Esophagus squamous epithelium (tissue), 5 donors: ENCODE data around the gene UBA6. TPM values are rescaled to one million over a fixed set of nuclear protein-coding genes. Genes with fewer than 3 reads are reported as not detected.

Experiments used
- DNase-seq: peaks from one replicate; lab custom pipeline; 2025; lab: John Stamatoyannopoulos, UW
- H3K27ac ChIP-seq, 4 donors: fragments of 200-600 bp; sonication (generic); one replicate each; pipeline ENCODE4 v1.5.1; 2016 to 2019; ENCODE audit warnings: mild to moderate bottlenecking in 1 of 4
- H3K27me3 ChIP-seq, 4 donors: fragments of 200-600 bp; sonication (generic); 1 replicate in 3 of 4; 2 replicates in 1 of 4; pipeline versions ENCODE4 v1.5.1 to v1.6.0; 2017 to 2021; ENCODE audit warnings: antibody characterized with exemption in 1 of 4
- H3K36me3 ChIP-seq, 3 donors: fragments of 200-600 bp; sonication (generic); one replicate each; pipeline ENCODE4 v1.5.1; 2016 to 2019
- H3K4me1 ChIP-seq, 3 donors: fragments of 200-600 bp; sonication (generic); one replicate each; pipeline ENCODE4 v1.5.1; 2017 to 2019
- H3K4me3 ChIP-seq, 4 donors: fragments of 200-600 bp; sonication (generic); 1 replicate in 3 of 4; 2 replicates in 1 of 4; pipeline ENCODE4 v1.5.1; 2016 to 2019; ENCODE audit warnings: mild to moderate bottlenecking in 2 of 4, moderate library complexity in 1 of 4
- H3K9me3 ChIP-seq, 3 donors: fragments of 200-600 bp; sonication (generic); one replicate each; pipeline ENCODE4 v1.5.1; 2016 to 2019
- CTCF ChIP-seq, 6 experiments: fragments of 450-650 bp in 4 of 6; fragments of 200-600 bp in 2 of 6; sonication (generic) in 2 of 6; IDR thresholded peaks; one replicate each; pipeline ENCODE4 v1.5.1; 2016 to 2019; ENCODE audit warnings: antibody characterized with exemption in 6 of 6, mild to moderate bottlenecking in 4 of 6, moderate library complexity in 4 of 6
- POLR2A ChIP-seq, 4 donors: fragments of 450-650 bp; IDR thresholded peaks; one replicate each; pipeline ENCODE4 v1.6.1; 2017; ENCODE audit warnings: antibody characterized with exemption in 4 of 4, mild to moderate bottlenecking in 4 of 4, moderate library complexity in 3 of 4
- whole genome bisulfite sequencing, 2 donors: methylation state at CpG; one replicate each; pipeline ENCODE4 v1.1.5; 2018; 5-methylcytosine and 5-hydroxymethylcytosine counted together
- intact Hi-C: fragments of 100-400 bp; cut with DNase I; formaldehyde crosslinking; loops from one replicate; pipeline ENCODE4 v1.15.0; 2022
- total RNA-seq, 4 donors: library from RNA; depleted of rRNA; stranded (reverse); fragments of >200 nt; gene quantifications; one replicate each; pipeline ENCODE4 v1.1.0, GENCODE V29; 2016
- donor health status: DM: yes; HTN: yes; CAD: no.

UBA6 gene
- total RNA-seq, 4 donors from 2014 or later, result 51.5 to 103 (median 87.8) TPM

- no peak for DNase-seq
- Histone ChIP-seq H3K4me1 (peaks cover 0 to 45% (median 10%) of the 10 kb centered on the region in 3 donors), H3K4me3 (no peak overlapping the region), H3K27ac (peak overlapping the region; percentile 47 to 66 (median 54)), H3K9me3 (no peaks in the 10 kb centered on the region), H3K36me3 (peaks cover 0 to 15% (median 0%) of the 10 kb centered on the region in 3 donors), H3K27me3 (no peaks in the 10 kb centered on the region)
- intact Hi-C loops, result no loop called here
- TF ChIP-seq CTCF (IDR thresholded peaks at IDR 0.05) (no peak), POLR2A (IDR thresholded peaks at IDR 0.05) (no peak)
- WGBS, 2 donors, result 68 to 72% methylated on average over 7 to 9 of the region's 9 CpGs
Measured at GRCh38 chr4:67721770-67722597, 21.0 kb upstream of the UBA6 start.

- WGBS, 2 donors, result 40 to 72% methylated on average over 1 to 3 of the region's 3 CpGs
- Histone ChIP-seq H3K4me3 (no peak overlapping the region), H3K4me1 (peaks cover 0 to 45% (median 10%) of the 10 kb centered on the region in 3 donors), H3K27ac (peak overlapping the region; percentile 47 to 66 (median 54)), H3K27me3 (no peaks in the 10 kb centered on the region), H3K36me3 (peaks cover 0 to 15% (median 0%) of the 10 kb centered on the region in 3 donors), H3K9me3 (no peaks in the 10 kb centered on the region)
- intact Hi-C loops, result no loop called here
- TF ChIP-seq CTCF (IDR thresholded peaks at IDR 0.05), result no peak
- TF ChIP-seq POLR2A (IDR thresholded peaks at IDR 0.05), result no peak
- DNase-seq, result no peak
Measured at GRCh38 chr4:67721315-67721769, 20.4 kb upstream of the UBA6 start.

GRCh38 chr4:67719953-67720617 is 19.1 kb upstream of the UBA6 start:
- Histone ChIP-seq H3K4me3 (no peak overlapping the region), H3K4me1 (peaks cover 0 to 34% (median 10%) of the 10 kb centered on the region in 3 donors), H3K36me3 (peaks cover 0 to 15% (median 0%) of the 10 kb centered on the region in 3 donors), H3K27ac (no peak overlapping the region), H3K27me3 (no peaks in the 10 kb centered on the region), H3K9me3 (no peaks in the 10 kb centered on the region)
- intact Hi-C loops, result no loop called here
- TF ChIP-seq CTCF (IDR thresholded peaks at IDR 0.05) (no peak), POLR2A (IDR thresholded peaks at IDR 0.05) (no peak)
- WGBS, 2 donors, result 92 to 100% methylated on average over 2 to 3 of the region's 3 CpGs
- no peak for DNase-seq

DNA sequence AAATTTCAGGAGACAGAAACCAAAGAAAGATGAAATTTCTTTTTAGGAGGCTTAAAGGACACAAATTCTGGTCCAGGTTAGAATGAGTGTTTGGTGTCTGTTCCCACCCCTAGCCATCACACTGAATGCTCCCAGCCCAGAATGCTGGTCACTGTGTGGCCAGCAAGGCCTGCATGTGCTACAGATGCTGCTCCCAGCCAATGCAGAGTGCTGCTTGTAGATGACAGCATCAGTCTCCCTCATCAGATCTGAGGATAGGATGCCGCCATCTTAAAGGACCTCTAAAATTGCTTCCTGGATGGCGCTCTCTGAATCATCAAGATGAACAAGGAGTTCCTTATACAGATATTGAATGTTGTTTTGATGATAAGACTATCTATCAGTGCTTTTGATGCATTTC is 17.9 kb upstream of the UBA6 start:
- Histone ChIP-seq H3K27me3 (no peaks in the 10 kb centered on the region), H3K9me3 (no peaks in the 10 kb centered on the region), H3K27ac (no peak overlapping the region), H3K36me3 (peaks cover 0 to 15% (median 0%) of the 10 kb centered on the region in 3 donors), H3K4me1 (peaks cover 0 to 29% (median 9%) of the 10 kb centered on the region in 3 donors), H3K4me3 (no peak overlapping the region)
- 100% methylated on average over 2 of the region's 2 CpGs for WGBS, 2 donors
- no peak for TF ChIP-seq CTCF (IDR thresholded peaks at IDR 0.05)
- TF ChIP-seq POLR2A (IDR thresholded peaks at IDR 0.05), result no peak
- intact Hi-C loops, result no loop called here
- no peak for DNase-seq

DNA sequence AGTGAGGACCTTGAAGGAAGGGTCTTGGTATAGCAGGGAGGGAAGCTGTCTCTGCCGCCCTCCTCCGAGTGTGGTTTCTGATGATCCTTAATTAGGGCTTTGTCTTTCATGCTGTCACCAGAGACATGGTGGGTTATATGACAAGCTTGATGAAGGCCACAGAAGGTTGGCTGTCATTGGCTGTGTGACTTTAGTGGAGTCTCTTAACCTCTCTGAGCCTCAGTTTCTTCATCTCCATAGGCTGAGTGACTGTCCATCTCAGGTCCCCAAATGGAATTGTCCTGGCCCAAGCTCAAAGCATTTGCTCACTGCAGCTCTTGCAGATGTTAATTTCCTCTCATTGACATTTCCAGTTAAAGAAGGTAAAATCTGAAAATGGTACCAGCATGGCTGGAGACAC is 16.6 kb upstream of the UBA6 start:
- 93 to 100% methylated on average over 2 of the region's 2 CpGs for WGBS, 2 donors
- intact Hi-C loops, result no loop called here
- Histone ChIP-seq H3K4me1 (peaks cover 8 to 34% (median 12%) of the 10 kb centered on the region in 3 donors), H3K9me3 (no peaks in the 10 kb centered on the region), H3K27me3 (no peaks in the 10 kb centered on the region), H3K27ac (no peak overlapping the region), H3K36me3 (peaks cover 0 to 15% (median 0%) of the 10 kb centered on the region in 3 donors), H3K4me3 (no peak overlapping the region)
- TF ChIP-seq CTCF (IDR thresholded peaks at IDR 0.05), result no peak
- no peak for TF ChIP-seq POLR2A (IDR thresholded peaks at IDR 0.05)
- DNase-seq, result no peak
